Esophagus (tissue), 2 donors: Measurements from ENCODE around the gene GPA33. TPM values are rescaled to one million over a fixed set of nuclear protein-coding genes. Genes with fewer than 3 reads are reported as not detected.

ENCODE experiments used
- H3K27ac ChIP-seq, 2 donors: one replicate each; pipeline ENCODE4 v1.5.1; 2013; ENCODE audit warnings: low read depth in 2 of 2, mild to moderate bottlenecking in 2 of 2, inconsistent platforms in 1 of 2, low read length in 1 of 2, moderate library complexity in 1 of 2
- H3K27me3 ChIP-seq, 2 donors: one replicate each; pipeline ENCODE4 v1.6.1; 2013; ENCODE audit warnings: low read length in 2 of 2, control low read depth in 1 of 2, mild to moderate bottlenecking in 1 of 2; ENCODE audit not compliant: insufficient read depth in 2 of 2, control insufficient read depth in 1 of 2
- H3K36me3 ChIP-seq, 2 donors: one replicate each; pipeline ENCODE4 v1.6.1; 2013; ENCODE audit warnings: low read length in 1 of 2; ENCODE audit not compliant: control insufficient read depth in 2 of 2, insufficient read depth in 2 of 2
- H3K4me1 ChIP-seq, 2 donors: one replicate each; pipeline ENCODE4 v1.6.1; 2013; ENCODE audit warnings: low read length in 1 of 2; ENCODE audit not compliant: control insufficient read depth in 2 of 2, insufficient read depth in 2 of 2
- H3K4me3 ChIP-seq, 2 donors: one replicate each; pipeline ENCODE4 v1.5.1; 2013; ENCODE audit warnings: low read length in 2 of 2, mild to moderate bottlenecking in 2 of 2, low read depth in 1 of 2, moderate library complexity in 1 of 2
- H3K9me3 ChIP-seq, 2 donors: one replicate each; pipeline ENCODE4 v1.6.1; 2013; ENCODE audit warnings: mild to moderate bottlenecking in 2 of 2, low read depth in 1 of 2, low read length in 1 of 2, moderate library complexity in 1 of 2; ENCODE audit not compliant: control insufficient read depth in 2 of 2, insufficient read depth in 1 of 2
- WGBS, 2 donors: extraction: QIAGEN DNeasy Blood & Tissue Kit; methylation state at CpG; one replicate each; pipeline ENCODE4 v1.1.7; 2013; 5-methylcytosine and 5-hydroxymethylcytosine counted together
- polyA plus RNA-seq, 2 donors: library from polyadenylated mRNA; stranded (reverse); fragments of 200-250 nt; gene quantifications; one replicate each; pipeline ENCODE4 v1.2.3, GENCODE V29; 2013
- donor health status: healthy with polysubstance abuse.
- donor health status: Bipolar disorder and iron deficiency.

GPA33 gene, protein sequence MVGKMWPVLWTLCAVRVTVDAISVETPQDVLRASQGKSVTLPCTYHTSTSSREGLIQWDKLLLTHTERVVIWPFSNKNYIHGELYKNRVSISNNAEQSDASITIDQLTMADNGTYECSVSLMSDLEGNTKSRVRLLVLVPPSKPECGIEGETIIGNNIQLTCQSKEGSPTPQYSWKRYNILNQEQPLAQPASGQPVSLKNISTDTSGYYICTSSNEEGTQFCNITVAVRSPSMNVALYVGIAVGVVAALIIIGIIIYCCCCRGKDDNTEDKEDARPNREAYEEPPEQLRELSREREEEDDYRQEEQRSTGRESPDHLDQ
- polyA plus RNA-seq = under 1 TPM; 0.04 to 0.08 TPM

DNA sequence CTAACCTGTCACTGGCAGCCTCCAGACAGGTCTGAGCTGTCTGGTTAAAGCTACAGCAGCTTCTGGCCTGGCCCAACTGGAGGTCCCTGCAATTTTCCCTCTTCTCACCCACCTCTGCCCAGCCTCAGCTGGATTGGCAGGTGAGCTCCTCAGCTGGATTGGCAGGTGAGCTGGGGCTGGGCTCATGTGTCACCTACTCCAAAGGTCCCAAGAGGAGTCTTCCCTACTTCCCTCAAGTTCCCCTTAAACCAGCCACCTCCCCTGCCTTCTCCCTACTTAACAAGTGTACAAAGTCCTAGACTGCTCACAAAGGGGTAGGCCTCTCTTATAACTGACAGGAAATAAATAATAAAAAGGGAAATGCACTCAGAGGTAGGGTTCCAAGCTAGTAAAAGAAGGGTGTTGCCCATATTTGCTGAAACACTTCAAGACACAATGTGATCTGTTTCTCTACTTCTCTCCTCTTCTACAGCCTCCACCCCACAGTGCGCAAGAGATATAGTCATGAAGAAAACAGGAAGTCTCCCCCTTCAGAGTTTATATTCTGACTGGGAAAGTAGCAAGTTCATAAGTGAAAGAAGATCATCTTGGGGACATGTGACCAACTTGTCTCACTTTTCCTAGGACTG lies at the start of gene GPA33:
Gene GPA33, minus strand, starts transcription at position 64 of the 629 bp plus-strand sequence. CDS start 90 bp downstream, outside the sequence.
- Histone ChIP-seq H3K27ac (no peak within 1 kb of the TSS), H3K27me3 (no peaks in the 10 kb centered on the region), H3K36me3 (no peaks in the 10 kb centered on the region), H3K4me1 (no peaks in the 10 kb centered on the region), H3K4me3 (no peak within 1 kb of the TSS), H3K9me3 (peaks cover 0 to 3% of the 10 kb centered on the region in 2 donors)
- 68 to 88% methylated on average over 1 of the region's 1 CpG for WGBS, 2 donors

DNA sequence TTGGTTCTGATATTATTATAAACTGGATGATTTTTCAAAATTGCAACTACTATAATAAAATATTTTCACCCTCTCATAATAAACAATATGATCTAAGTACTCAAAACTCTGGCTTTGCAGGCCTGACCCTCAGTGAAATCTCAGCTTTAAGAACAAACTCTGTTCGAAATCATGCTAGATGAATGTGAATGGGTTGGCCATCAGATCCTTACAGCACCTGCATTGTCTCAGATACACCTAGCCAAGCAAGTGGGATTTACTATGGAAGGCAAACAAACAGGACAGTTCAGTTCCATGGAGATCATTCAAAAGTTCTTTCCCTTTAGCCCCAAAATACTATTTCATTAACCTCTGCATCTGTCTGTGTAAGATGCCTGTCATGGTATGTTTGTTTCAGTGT lies 48.5 kb upstream of the GPA33 start:
- no peaks in the 10 kb centered on the region for H3K36me3 ChIP-seq

DNA sequence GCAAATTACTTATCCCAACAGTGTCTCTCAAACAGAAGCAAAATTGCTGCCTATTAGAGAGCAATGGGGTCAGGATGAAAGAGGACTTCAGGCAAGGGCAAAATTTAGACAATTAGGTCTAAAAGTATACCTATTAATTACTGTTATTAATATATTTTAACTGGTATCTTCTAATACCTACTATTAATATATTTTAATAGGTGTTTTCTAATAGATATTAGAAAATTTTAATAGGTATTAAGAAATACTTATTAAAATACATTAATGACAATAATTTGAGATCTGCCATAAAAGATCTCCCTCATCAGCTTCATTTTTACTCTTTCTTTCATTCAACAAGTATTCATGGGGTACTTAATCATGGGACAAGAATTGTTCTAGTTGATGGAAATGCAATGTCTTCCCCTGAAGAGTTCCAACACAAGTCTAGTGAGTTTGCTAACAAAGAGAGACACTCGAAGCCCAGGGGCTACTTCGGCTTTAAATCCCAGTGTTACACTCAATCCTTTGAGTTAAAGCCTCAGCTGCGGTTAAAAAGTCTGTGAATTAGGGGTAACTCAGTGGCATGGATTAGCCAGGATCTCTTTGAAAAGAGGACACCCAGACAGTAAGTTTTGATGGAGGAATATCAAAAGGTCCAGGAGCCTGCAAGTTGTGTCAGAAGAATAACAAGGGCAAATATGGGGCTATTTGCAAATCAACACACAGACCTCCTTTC lies 47.8 kb upstream of the GPA33 start:
- peaks cover 0 to 2% of the 10 kb centered on the region in 2 donors for H3K9me3 ChIP-seq
- H3K27me3 ChIP-seq = no peaks in the 10 kb centered on the region
- no peak overlapping the region for H3K4me3 ChIP-seq
- WGBS, 2 donors = 82 to 85% methylated on average over 3 of the region's 3 CpGs
- H3K27ac ChIP-seq = no peak overlapping the region
- no peaks in the 10 kb centered on the region for H3K36me3 ChIP-seq
- no peaks in the 10 kb centered on the region for H3K4me1 ChIP-seq

More for the DNA sequence above, 48.5 kb upstream of the GPA33 start:
- no peaks in the 10 kb centered on the region for H3K27me3 ChIP-seq
- no peaks in the 10 kb centered on the region for H3K4me1 ChIP-seq
- no peak overlapping the region for H3K27ac ChIP-seq
- H3K4me3 ChIP-seq = no peak overlapping the region
- WGBS, 2 donors = 83 to 88% methylated on average over 1 of the region's 1 CpG
- H3K9me3 ChIP-seq = peaks cover 0 to 2% of the 10 kb centered on the region in 2 donors

DNA sequence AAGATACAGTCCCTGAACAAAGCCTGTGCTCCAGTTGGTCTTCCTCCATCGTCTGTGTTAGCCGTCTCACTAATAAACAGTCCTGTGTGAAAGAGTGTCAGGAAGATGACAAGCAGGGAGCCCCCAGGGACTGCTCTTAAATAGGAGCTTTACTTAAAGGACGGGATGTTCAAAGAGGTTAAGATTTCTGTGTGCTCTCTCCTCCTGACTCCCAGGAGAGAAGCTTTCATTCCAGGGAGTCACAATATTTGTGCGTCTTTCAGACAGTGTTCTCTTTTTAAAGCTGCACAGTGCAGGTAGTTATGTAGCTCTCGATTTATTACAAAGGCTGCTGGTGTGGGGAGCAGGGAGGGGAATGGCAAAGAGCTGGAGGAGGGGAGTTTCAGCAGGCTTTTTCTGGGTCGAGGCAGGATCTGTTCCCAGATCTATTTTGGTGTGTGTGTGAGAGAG lies 47.2 kb upstream of the GPA33 start:
- Histone ChIP-seq H3K36me3 (no peaks in the 10 kb centered on the region), H3K4me1 (no peaks in the 10 kb centered on the region), H3K9me3 (peaks cover 0 to 2% of the 10 kb centered on the region in 2 donors), H3K27ac (no peak overlapping the region), H3K4me3 (no peak overlapping the region), H3K27me3 (no peaks in the 10 kb centered on the region)
- WGBS, 2 donors = 45 to 46% methylated on average over 6 of the region's 6 CpGs

DNA sequence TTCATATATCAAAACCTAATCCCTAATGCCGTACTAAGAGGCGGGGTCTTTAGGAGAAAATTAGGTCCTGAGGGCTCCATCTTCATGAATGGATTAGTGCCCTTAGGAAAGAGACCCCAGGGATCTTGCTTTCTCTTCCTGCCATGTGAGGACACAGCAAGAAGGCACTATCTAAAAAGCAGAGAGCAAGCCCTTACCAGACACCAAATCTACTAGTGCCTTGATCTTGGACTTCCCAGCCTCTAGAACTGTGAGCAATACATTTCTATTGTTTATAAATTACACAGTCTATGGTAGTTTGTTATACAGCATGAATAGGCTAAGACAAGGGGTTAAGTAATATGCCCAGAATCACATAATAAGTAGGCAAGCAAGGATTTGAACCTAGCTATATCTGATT lies 46.6 kb upstream of the GPA33 start:
- WGBS, 2 donors = 42 to 63% methylated on average over 2 of the region's 2 CpGs
- no peaks in the 10 kb centered on the region for H3K4me1 ChIP-seq

DNA sequence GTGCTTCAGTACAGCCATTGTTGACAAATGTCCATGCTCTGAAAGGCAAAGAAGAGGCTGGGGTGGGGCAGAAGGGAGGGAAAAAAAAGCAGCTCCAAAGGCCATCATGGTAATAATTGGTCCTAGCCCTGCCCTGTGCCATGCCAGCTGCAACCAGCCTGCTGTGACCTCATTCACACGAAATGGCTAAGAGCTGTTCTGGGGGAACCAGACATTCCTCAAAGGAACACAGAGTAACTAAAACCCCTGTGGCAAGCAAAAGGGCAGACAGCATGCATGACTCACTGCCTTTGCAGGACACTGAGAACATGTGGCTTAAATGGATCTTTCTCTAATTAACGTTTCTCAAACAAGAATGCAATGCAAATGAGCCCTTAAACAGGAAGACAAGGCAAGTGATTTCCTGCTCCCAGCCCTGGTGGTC lies 46.0 kb upstream of the GPA33 start:
- Histone ChIP-seq H3K4me3 (no peak overlapping the region), H3K27ac (no peak overlapping the region), H3K9me3 (no peaks in the 10 kb centered on the region), H3K4me1 (no peaks in the 10 kb centered on the region), H3K36me3 (no peaks in the 10 kb centered on the region), H3K27me3 (peaks cover 0 to 3% of the 10 kb centered on the region in 2 donors)
- 27 to 52% methylated on average over 2 of the region's 2 CpGs for WGBS, 2 donors

More for the DNA sequence above, 46.6 kb upstream of the GPA33 start:
- Histone ChIP-seq H3K9me3 (no peaks in the 10 kb centered on the region), H3K4me3 (no peak overlapping the region), H3K36me3 (no peaks in the 10 kb centered on the region), H3K27me3 (no peaks in the 10 kb centered on the region), H3K27ac (no peak overlapping the region)

DNA sequence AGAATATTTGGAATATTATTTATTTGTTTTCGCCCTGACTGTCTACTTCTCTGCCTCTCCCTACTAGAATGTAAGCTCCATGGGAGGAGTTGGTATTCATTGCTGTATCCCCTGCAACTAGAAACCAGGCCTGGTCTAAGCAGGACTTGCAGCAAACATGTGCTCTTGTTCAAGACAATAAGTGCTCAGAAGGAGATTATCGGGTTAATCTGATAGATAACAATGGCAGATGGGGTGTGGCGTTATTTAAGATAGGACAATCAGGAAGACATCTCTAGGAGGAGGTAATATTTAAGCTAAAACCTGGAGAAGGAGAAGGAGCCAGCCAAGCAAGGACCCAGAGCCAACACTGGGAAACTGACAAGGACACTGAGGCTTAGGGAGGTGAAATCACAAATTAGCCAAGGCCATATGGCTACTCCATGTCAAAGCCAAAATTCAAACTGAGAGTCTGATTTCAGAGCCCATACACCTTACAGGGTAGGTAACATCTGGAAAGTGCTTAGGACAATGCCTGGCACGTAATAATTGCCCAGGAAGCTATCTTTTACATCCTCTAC lies 45.2 kb upstream of the GPA33 start:
- Histone ChIP-seq H3K4me3 (no peak overlapping the region), H3K9me3 (no peaks in the 10 kb centered on the region), H3K27me3 (peaks cover 0 to 3% of the 10 kb centered on the region in 2 donors), H3K36me3 (no peaks in the 10 kb centered on the region), H3K27ac (no peak overlapping the region), H3K4me1 (no peaks in the 10 kb centered on the region)
- WGBS, 2 donors = 61 to 68% methylated on average over 4 of the region's 4 CpGs

DNA sequence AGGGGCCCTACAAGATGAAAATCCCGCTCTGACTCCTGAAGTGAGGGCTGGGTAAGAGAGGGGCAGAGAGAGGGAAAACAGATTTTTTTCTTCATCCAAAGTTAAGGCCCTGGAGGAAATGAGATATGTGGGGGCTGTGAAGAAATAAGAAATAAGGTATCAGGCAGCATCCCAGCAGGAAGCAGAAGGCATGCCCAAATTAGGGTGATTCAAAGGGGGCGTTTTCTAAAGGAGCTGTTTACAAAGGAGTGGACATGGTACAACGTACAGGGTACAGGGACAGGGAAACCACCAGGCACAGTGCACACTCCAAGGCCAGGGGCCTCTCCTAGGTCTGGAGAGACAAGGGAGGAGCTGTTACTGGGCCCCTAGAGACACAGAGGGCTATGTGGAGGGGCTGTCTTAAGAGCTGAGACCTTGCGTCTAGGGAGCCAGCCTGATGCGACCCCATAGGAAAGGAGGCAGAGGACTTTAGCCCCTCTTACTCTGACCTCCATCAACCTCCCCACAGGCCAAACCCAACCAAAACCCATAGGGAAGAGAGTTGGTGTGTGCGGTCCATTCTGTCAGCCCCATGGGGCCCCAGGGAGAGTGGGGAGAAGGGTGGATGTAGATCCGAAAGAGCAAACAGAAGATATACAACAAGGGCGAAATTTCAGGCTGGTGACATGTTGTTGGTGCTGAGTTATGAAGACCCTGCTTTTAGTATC lies 42.3 kb upstream of the GPA33 start:
- no peaks in the 10 kb centered on the region for H3K36me3 ChIP-seq
- H3K27me3 ChIP-seq = peaks cover 0 to 3% of the 10 kb centered on the region in 2 donors
- no peak overlapping the region for H3K27ac ChIP-seq
- no peaks in the 10 kb centered on the region for H3K9me3 ChIP-seq
- 82% methylated on average over 8 of the region's 8 CpGs for WGBS, 2 donors
- H3K4me1 ChIP-seq = peaks cover 0 to 2% of the 10 kb centered on the region in 2 donors
- no peak overlapping the region for H3K4me3 ChIP-seq
